SK-N-SH treated with all-trans-retinoic acid at 6 μM for 48 hours (cell line): ENCODE measurements around the gene CBARP.

ENCODE experiments used
- ARNTL ChIP-seq: fragments of 450-650 bp; formaldehyde crosslinking; IDR thresholded peaks from 2 replicates; pipeline ENCODE4 v1.5.0; 2020; ENCODE audit warnings: low read depth, mild to moderate bottlenecking, moderate library complexity, borderline replicate concordance
- GLIS3 ChIP-seq: fragments of 250-450 bp; sonication (Bioruptor Pico); IDR thresholded peaks from 2 replicates; pipeline ENCODE4 v1.5.0; 2020; ENCODE audit warnings: mild to moderate bottlenecking, moderate library complexity
- PATZ1 ChIP-seq: fragments of 250-450 bp; sonication (Bioruptor Pico); IDR thresholded peaks from 2 replicates; pipeline ENCODE4 v1.8.0; 2020; ENCODE audit warnings: mild to moderate bottlenecking, moderate library complexity, borderline replicate concordance
- TOX ChIP-seq: fragments of 250-450 bp; sonication (Bioruptor Pico); IDR thresholded peaks from 2 replicates; pipeline ENCODE4 v1.8.0; 2021; ENCODE audit warnings: mild to moderate bottlenecking, moderate library complexity, borderline replicate concordance
- TSHZ2 ChIP-seq: fragments of 250-450 bp; sonication (Bioruptor Pico); IDR thresholded peaks from 2 replicates; pipeline ENCODE4 v1.5.0; 2020; ENCODE audit warnings: mild to moderate bottlenecking, moderate library complexity
- ZC3H10 ChIP-seq: fragments of 250-450 bp; sonication (Bioruptor Pico); IDR thresholded peaks from 2 replicates; pipeline ENCODE4 v1.5.1; 2021; ENCODE audit warnings: mild to moderate bottlenecking, moderate library complexity
- ZFP3 ChIP-seq: fragments of 250-450 bp; sonication (Bioruptor Pico); IDR thresholded peaks from 2 replicates; pipeline ENCODE4 v1.5.0; 2020; ENCODE audit warnings: mild to moderate bottlenecking, moderate library complexity
- ZFP30 ChIP-seq: fragments of 450-650 bp; formaldehyde crosslinking; IDR thresholded peaks from 2 replicates; pipeline ENCODE4 v1.5.0; 2022; ENCODE audit warnings: mild to moderate bottlenecking, moderate library complexity
- ZNF565 ChIP-seq: fragments of 450-650 bp; formaldehyde crosslinking; conservative IDR thresholded peaks from 2 replicates; pipeline ENCODE4 v1.5.0; 2020; ENCODE audit warnings: low read depth, mild to moderate bottlenecking, moderate library complexity
- TF ChIP-seq, protein P1 (sequence below): fragments of 250-450 bp; sonication (Bioruptor Pico); IDR thresholded peaks from 2 replicates; pipeline ENCODE4 v1.5.1; 2020; ENCODE audit warnings: low read depth, mild to moderate bottlenecking, moderate library complexity

GRCh38 chr19:1281569-1282287 is 43.9 kb upstream of the CBARP start:
- no peak for TF ChIP-seq TOX
- TF ChIP-seq TSHZ2 (CRISPR knock-in tag): no peak
- TF ChIP-seq ZFP30 (CRISPR knock-in tag): no peak
- TF ChIP-seq PATZ1: no peak
- TF ChIP-seq GLIS3 (CRISPR knock-in tag): no peak
- TF ChIP-seq ARNTL (CRISPR knock-in tag): no peak
- TF ChIP-seq ZFP3 (CRISPR knock-in tag): no peak
- TF ChIP-seq ZC3H10: no peak
- TF ChIP-seq, protein P1, sequence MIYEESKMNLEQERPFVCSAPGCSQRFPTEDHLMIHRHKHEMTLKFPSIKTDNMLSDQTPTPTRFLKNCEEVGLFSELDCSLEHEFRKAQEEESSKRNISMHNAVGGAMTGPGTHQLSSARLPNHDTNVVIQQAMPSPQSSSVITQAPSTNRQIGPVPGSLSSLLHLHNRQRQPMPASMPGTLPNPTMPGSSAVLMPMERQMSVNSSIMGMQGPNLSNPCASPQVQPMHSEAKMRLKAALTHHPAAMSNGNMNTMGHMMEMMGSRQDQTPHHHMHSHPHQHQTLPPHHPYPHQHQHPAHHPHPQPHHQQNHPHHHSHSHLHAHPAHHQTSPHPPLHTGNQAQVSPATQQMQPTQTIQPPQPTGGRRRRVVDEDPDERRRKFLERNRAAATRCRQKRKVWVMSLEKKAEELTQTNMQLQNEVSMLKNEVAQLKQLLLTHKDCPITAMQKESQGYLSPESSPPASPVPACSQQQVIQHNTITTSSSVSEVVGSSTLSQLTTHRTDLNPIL (CRISPR knock-in tag): no peak
- no peak for TF ChIP-seq ZNF565 (CRISPR knock-in tag)
